GM12878 (cell line): ENCODE results near the gene LLPH. TPM values are rescaled to one million over a fixed set of nuclear protein-coding genes. Genes with fewer than 3 reads are reported as not detected.

Experiments used
- ATAC-seq: fragments of 200-7000 bp; cut with Tn5 transposase; 3 replicates; pipeline ENCODE4 v1.9.1; 2020; ENCODE audit warnings: mild to moderate bottlenecking, moderate library complexity
- BruUV-seq: library from RNA; stranded (reverse); fragments of 400-500 nt; replicated peaks from 2 replicates; lab custom pipeline; 2021; lab: Mats Ljungman, UMichigan
- CTCF ChIA-PET: fragments of 300-600 bp; sonication (Branson Sonifier 250); formaldehyde crosslinking; extraction: SDS; loops from one replicate; lab custom pipeline; 2021; ENCODE audit warnings: inconsistent platforms; lab: Yijun Ruan, JAX
- POLR2A ChIA-PET: fragments of 350-600 bp; formaldehyde crosslinking; extraction: SDS; loops from one replicate; lab custom pipeline; 2021; ENCODE audit warnings: inconsistent platforms; lab: Charles Lee
- RAD21 ChIA-PET: fragments of 300-600 bp; sonication (Branson Sonifier 250); formaldehyde crosslinking; loops from one replicate; lab custom pipeline; 2023; ENCODE audit warnings: antibody characterized with exemption; ENCODE audit not compliant: unreplicated experiment; lab: Charles Lee
- SMC1A ChIA-PET: fragments of 300-600 bp; sonication (Branson Sonifier 250); formaldehyde crosslinking; loops from one replicate; lab custom pipeline; 2023; ENCODE audit not compliant: unreplicated experiment, uncharacterized antibody; lab: Charles Lee
- DNase-seq: peaks from one replicate; pipeline ENCODE4 v3.0.0-alpha.2; 2011; ENCODE audit warnings: low read depth, low spot score
- FAIRE-seq: peaks from 3 replicates; lab custom pipeline; 2011; peaks lifted over from hg19 to GRCh38; lab: Jason Lieb, UNC
- H2AFZ ChIP-seq: 2 replicates; pipeline ENCODE4 v1.6.0; 2011; ENCODE audit warnings: low read depth, low read length, control low read depth; ENCODE audit not compliant: control insufficient read depth
- H3K27ac ChIP-seq: 2 replicates; pipeline ENCODE4 v1.5.1; 2011; ENCODE audit warnings: control low read depth; ENCODE audit not compliant: control insufficient read depth, insufficient read depth
- H3K27me3 ChIP-seq, 2 experiments: replicated peaks in 1 of 2; 2 replicates each; pipeline versions ENCODE4 v1.6.0 to v1.6.1; 2011; ENCODE audit warnings: low read length in 1 of 2; ENCODE audit not compliant: control insufficient read depth in 2 of 2, insufficient read depth in 2 of 2
- H3K36me3 ChIP-seq, 2 experiments: 2 replicates each; pipeline ENCODE4 v1.5.1; 2011; ENCODE audit warnings: low read length in 1 of 2; ENCODE audit not compliant: control insufficient read depth in 2 of 2, insufficient read depth in 2 of 2
- H3K4me1 ChIP-seq: 2 replicates; pipeline ENCODE4 v1.6.1; 2011; ENCODE audit warnings: mild to moderate bottlenecking, low read length, moderate library complexity, mixed read lengths; ENCODE audit not compliant: control insufficient read depth, insufficient read depth
- H3K4me2 ChIP-seq: 2 replicates; pipeline ENCODE4 v1.6.0; 2011; ENCODE audit warnings: control low read depth; ENCODE audit not compliant: control insufficient read depth, insufficient read depth
- H3K4me3 ChIP-seq: fragments of 200-600 bp; sonication (generic); 2 replicates; pipeline ENCODE4 v1.5.1; 2016
- H3K79me2 ChIP-seq: 2 replicates; pipeline ENCODE4 v1.6.0; 2011; ENCODE audit warnings: low read length; ENCODE audit not compliant: control insufficient read depth, insufficient read depth
- H3K9ac ChIP-seq: 2 replicates; pipeline ENCODE4 v1.8.0; 2011; ENCODE audit warnings: low read length, control low read depth, mixed read lengths; ENCODE audit not compliant: control insufficient read depth, insufficient read depth
- H3K9me3 ChIP-seq: replicated peaks from 3 replicates; pipeline ENCODE4 v1.5.1; 2011; ENCODE audit warnings: mild to moderate bottlenecking, low read length; ENCODE audit not compliant: control insufficient read depth, insufficient read depth
- H4K20me1 ChIP-seq: 2 replicates; pipeline ENCODE4 v1.6.0; 2011; ENCODE audit not compliant: control insufficient read depth, insufficient read depth
- BMI1 ChIP-seq: fragments of 450-650 bp; IDR thresholded peaks from 2 replicates; pipeline ENCODE4 v1.6.1; 2016; ENCODE audit warnings: mild to moderate bottlenecking, moderate library complexity, borderline replicate concordance
- CHD4 ChIP-seq: fragments of 200-600 bp; sonication (generic); IDR thresholded peaks from 2 replicates; pipeline ENCODE4 v1.6.1; 2016; ENCODE audit warnings: mild to moderate bottlenecking
- CREM ChIP-seq: IDR thresholded peaks from 2 replicates; pipeline ENCODE4 v1.6.1; 2014; ENCODE audit warnings: antibody characterized with exemption, low read depth
- JUNB ChIP-seq: IDR thresholded peaks from 2 replicates; pipeline ENCODE4 v1.6.1; 2016; ENCODE audit warnings: antibody characterized with exemption, mild to moderate bottlenecking
- KDM1A ChIP-seq: fragments of 200-600 bp; sonication (generic); IDR thresholded peaks from 2 replicates; pipeline ENCODE4 v1.6.1; 2016; ENCODE audit warnings: borderline replicate concordance
- MYC ChIP-seq: IDR thresholded peaks from 2 replicates; pipeline ENCODE4 v1.6.1; 2011; ENCODE audit warnings: mild to moderate bottlenecking, low read length, moderate library complexity, inconsistent platforms; ENCODE audit not compliant: insufficient read depth, insufficient replicate concordance, insufficient read length, severe bottlenecking
- NFXL1 ChIP-seq: fragments of 450-650 bp; IDR thresholded peaks from 2 replicates; pipeline ENCODE4 v1.6.1; 2017; ENCODE audit warnings: antibody characterized with exemption, mild to moderate bottlenecking, borderline replicate concordance
- NR2C1 ChIP-seq: fragments of 450-650 bp; IDR thresholded peaks from 2 replicates; pipeline ENCODE4 v1.6.1; 2017; ENCODE audit warnings: antibody characterized with exemption, mild to moderate bottlenecking, moderate library complexity
- NR2C2 ChIP-seq: IDR thresholded peaks from 2 replicates; pipeline ENCODE4 v1.6.1; 2011; ENCODE audit warnings: borderline replicate concordance, low read depth; ENCODE audit not compliant: control insufficient read depth, insufficient read length
- SIX5 ChIP-seq: IDR thresholded peaks from 2 replicates; pipeline ENCODE4 v1.6.1; 2011; ENCODE audit warnings: mild to moderate bottlenecking, low read depth, low read length, moderate library complexity; ENCODE audit not compliant: severe bottlenecking
- SMARCA5 ChIP-seq: fragments of 450-650 bp; IDR thresholded peaks from 2 replicates; pipeline ENCODE4 v1.6.1; 2017; ENCODE audit warnings: mild to moderate bottlenecking
- STAT1 ChIP-seq: fragments of 450-650 bp; conservative IDR thresholded peaks from 2 replicates; pipeline ENCODE4 v1.6.1; 2014; ENCODE audit warnings: antibody characterized with exemption, mild to moderate bottlenecking
- TARDBP ChIP-seq: IDR thresholded peaks from 2 replicates; pipeline ENCODE4 v1.6.1; 2016; ENCODE audit warnings: borderline replicate concordance
- ZNF622 ChIP-seq: fragments of 450-650 bp; IDR thresholded peaks from 2 replicates; pipeline ENCODE4 v1.6.1; 2017; ENCODE audit warnings: mild to moderate bottlenecking, inconsistent platforms
- WGBS: methylation state at CpG from one replicate; pipeline ENCODE4 v1.1.6; 2016; ENCODE audit warnings: low lambda C conversion rate; ENCODE audit not compliant: insufficient replicate concordance, insufficient coverage; ENCODE audit errors: missing lambda C conversion rate; 5-methylcytosine and 5-hydroxymethylcytosine counted together
- in situ Hi-C: fragments of 300-500 bp; cut with MboI; formaldehyde crosslinking; loops from 9 replicates; pipeline ENCODE4 v1.14.3; 2018; ENCODE audit warnings: mixed read lengths
- intact Hi-C: fragments of 100-400 bp; cut with micrococcal nuclease; formaldehyde crosslinking; loops from one replicate; pipeline ENCODE4 v1.14.2; 2022; ENCODE audit not compliant: unreplicated experiment
- polyA plus RNA-seq, 11 experiments: library from polyadenylated mRNA; depleted of rRNA in 4 of 11; unstranded in 6 of 11; stranded (reverse) in 5 of 11; fragments of >200 nt; fragmentation: Nextera tagmentation in 4 of 11; fragmentation: Illumina TruSeq in 1 of 11; extraction: Ambion mirVana in 4 of 11; extraction: Trizol in 1 of 11; gene quantifications; 1 replicate in 1 of 11; 2 replicates in 10 of 11; pipeline versions ENCODE4 v1.2.1 to v1.2.3, GENCODE V29; 2011 to 2016; ENCODE audit warnings: inconsistent platforms in 2 of 11, missing spikeins in 2 of 11, low read depth in 1 of 11
- total RNA-seq, 4 experiments: library from RNA; depleted of rRNA in 3 of 4; stranded (reverse); fragments of >200 nt in 3 of 4; fragmentation: Illumina TruSeq in 1 of 4; extraction: Trizol in 1 of 4; gene quantifications; 2 replicates each; pipeline versions ENCODE4 v1.2.1 to v1.2.3, GENCODE V29; 2013 to 2021
- TF ChIP-seq, protein P1 (sequence below): IDR thresholded peaks from 2 replicates; pipeline ENCODE4 v1.6.1; 2012; ENCODE audit warnings: low read depth, low read length, improper control_type of control experiment

LLPH gene
- total and polyA plus RNA-seq, 10 of the 15 experiments (the other 5 are each of a cell fraction or from before 2014, with no cell fraction given), result 15.2 to 107 (median 70.4) TPM

DNA sequence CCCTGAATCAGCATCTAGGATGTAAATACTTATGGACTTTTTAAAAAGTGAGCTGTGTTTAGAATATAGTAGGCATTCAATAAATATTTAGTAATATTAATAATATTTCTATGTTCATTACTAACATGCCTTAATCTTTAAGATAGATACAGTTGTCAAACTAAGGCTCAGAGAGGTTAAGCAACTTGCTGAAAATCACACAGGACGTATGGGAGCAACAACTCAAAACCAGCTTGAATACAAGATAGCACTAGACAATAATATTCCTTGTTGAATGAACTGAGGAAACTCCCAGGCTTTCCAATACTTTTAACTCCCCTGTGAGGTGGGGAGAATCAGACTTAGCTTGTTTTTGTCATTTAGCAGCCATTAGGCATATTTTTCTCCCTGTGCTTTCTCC, 45.3 kb downstream of the LLPH start:
- Histone ChIP-seq H3K79me2 (no peaks in the 10 kb centered on the region), H3K4me1 (no peaks in the 10 kb centered on the region), H3K9me3 (peaks cover 3% of the 10 kb centered on the region; the same call in 2 of the 3 replicates), H3K36me3 (no peaks in the 10 kb centered on the region), H3K4me2 (no peak overlapping the region), H3K27me3 (no peaks in the 10 kb centered on the region), H3K27ac (no peak overlapping the region), H4K20me1 (no peaks in the 10 kb centered on the region), H3K4me3 (no peak overlapping the region), H2AFZ (no peak overlapping the region), H3K9ac (no peak overlapping the region)
- ChIA-PET RAD21 (interaction anchor here (1.1 to 4.9 kb wide), 11 partner anchors 11 to 529 kb away, joined by 3 to 41 read pairs (median 5); no protein-coding TSS in a partner anchor), SMC1A (interaction anchor here (0.6 to 4.5 kb wide), 30 partner anchors 8 to 529 kb away, joined by 3 to 16 read pairs (median 4); partner anchors contain the start of gene TMBIM4), CTCF (interaction anchor here (1.0 to 4.8 kb wide), 15 partner anchors 8 to 528 kb away, joined by 3 to 38 read pairs (median 5); no protein-coding TSS in a partner anchor), POLR2A (no interaction called here)
- FAIRE-seq (no peak), ATAC-seq (no peak), DNase-seq (no peak)
- in situ Hi-C loops (loop anchor here (5.0 kb wide), 1 partner anchor 483 kb away; no protein-coding TSS in a partner anchor), intact Hi-C loops (loop anchor here (5.0 to 10.0 kb wide), 2 partner anchors 400 to 778 kb away; no protein-coding TSS in a partner anchor)
- 0% methylated on average over 1 of the region's 1 CpG for WGBS
- BruUV-seq, result no TSS peak
- TF ChIP-seq, protein P1, sequence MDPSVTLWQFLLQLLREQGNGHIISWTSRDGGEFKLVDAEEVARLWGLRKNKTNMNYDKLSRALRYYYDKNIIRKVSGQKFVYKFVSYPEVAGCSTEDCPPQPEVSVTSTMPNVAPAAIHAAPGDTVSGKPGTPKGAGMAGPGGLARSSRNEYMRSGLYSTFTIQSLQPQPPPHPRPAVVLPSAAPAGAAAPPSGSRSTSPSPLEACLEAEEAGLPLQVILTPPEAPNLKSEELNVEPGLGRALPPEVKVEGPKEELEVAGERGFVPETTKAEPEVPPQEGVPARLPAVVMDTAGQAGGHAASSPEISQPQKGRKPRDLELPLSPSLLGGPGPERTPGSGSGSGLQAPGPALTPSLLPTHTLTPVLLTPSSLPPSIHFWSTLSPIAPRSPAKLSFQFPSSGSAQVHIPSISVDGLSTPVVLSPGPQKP, result no peak
- TF ChIP-seq SIX5, result no peak
- TF ChIP-seq STAT1, result no peak
- TF ChIP-seq CREM, result no peak
- TF ChIP-seq ZNF622, result no peak
- TF ChIP-seq NFXL1, result no peak
- no peak for TF ChIP-seq TARDBP
- no peak for TF ChIP-seq JUNB
- no peak for TF ChIP-seq MYC
- no peak for TF ChIP-seq BMI1
- no peak for TF ChIP-seq CHD4
- no peak for TF ChIP-seq SMARCA5
- TF ChIP-seq NR2C2, result no peak
- no peak for TF ChIP-seq KDM1A
- no peak for TF ChIP-seq NR2C1
